IMR-90 (cell line): ENCODE results near the gene TIPARP. TPM values are rescaled to one million over a fixed set of nuclear protein-coding genes. Genes with fewer than 3 reads are reported as not detected.

Source experiments
- ATAC-seq: fragments of 200-7000 bp; cut with Tn5 transposase; 2 replicates; pipeline ENCODE4 v1.9.1; 2020; ENCODE audit warnings: low read depth, mild to moderate bottlenecking, moderate library complexity
- BruUV-seq: library from RNA; stranded (reverse); fragments of 400-500 nt; replicated peaks from 2 replicates; lab custom pipeline; 2021; lab: Mats Ljungman, UMichigan
- CTCF ChIA-PET: fragments of 300-600 bp; formaldehyde crosslinking; extraction: SDS; loops from one replicate; lab custom pipeline; 2021; ENCODE audit warnings: antibody characterized with exemption; lab: Yijun Ruan, JAX
- POLR2A ChIA-PET: fragments of 300-600 bp; sonication (Branson Sonifier 250); formaldehyde crosslinking; loops from one replicate; lab custom pipeline; 2022; ENCODE audit warnings: antibody characterized with exemption; ENCODE audit not compliant: unreplicated experiment; lab: Charles Lee
- DNase-seq: peaks from one replicate; pipeline ENCODE4 v3.0.0; 2013
- H2AFZ ChIP-seq: replicated peaks from 2 replicates; pipeline ENCODE3; 2013; ENCODE audit warnings: low read length, mild to moderate bottlenecking; ENCODE audit not compliant: poor library complexity
- H2AK5ac ChIP-seq: 2 replicates; pipeline ENCODE4 v1.6.1; 2013; ENCODE audit warnings: low read depth, low read length, inconsistent platforms
- H2AK9ac ChIP-seq: replicated peaks from 2 replicates; pipeline ENCODE3; 2013; ENCODE audit warnings: mild to moderate bottlenecking, low read depth, low read length, moderate library complexity; ENCODE audit not compliant: poor library complexity
- H2BK120ac ChIP-seq: 2 replicates; pipeline ENCODE4 v1.6.1; 2013; ENCODE audit warnings: low read depth, low read length, inconsistent platforms
- H2BK15ac ChIP-seq: 3 replicates; pipeline ENCODE4 v1.6.1; 2013; ENCODE audit warnings: low read depth, low read length, inconsistent platforms
- H2BK20ac ChIP-seq: 2 replicates; pipeline ENCODE4 v1.6.1; 2013; ENCODE audit warnings: low read depth, mild to moderate bottlenecking, inconsistent platforms, low read length, moderate library complexity
- H2BK5ac ChIP-seq: 2 replicates; pipeline ENCODE4 v1.6.1; 2013; ENCODE audit warnings: mild to moderate bottlenecking, low read depth, low read length, inconsistent platforms; ENCODE audit not compliant: poor library complexity, severe bottlenecking
- H3K14ac ChIP-seq: replicated peaks from 2 replicates; pipeline ENCODE4 v1.6.1; 2013; ENCODE audit warnings: low read depth, low read length, inconsistent platforms
- H3K18ac ChIP-seq: 2 replicates; pipeline ENCODE4 v1.6.1; 2013; ENCODE audit warnings: low read depth, low read length, control low read depth
- H3K23ac ChIP-seq: 2 replicates; pipeline ENCODE4 v1.6.1; 2013; ENCODE audit warnings: low read depth, low read length, inconsistent platforms
- H3K27ac ChIP-seq: 2 replicates; pipeline ENCODE4 v1.5.1; 2013; ENCODE audit warnings: mild to moderate bottlenecking, control low read depth, low read length; ENCODE audit not compliant: insufficient read depth
- H3K27me3 ChIP-seq: 2 replicates; pipeline ENCODE4 v1.6.1; 2013; ENCODE audit warnings: low read length; ENCODE audit not compliant: control insufficient read depth, insufficient read depth
- H3K36me3 ChIP-seq: 2 replicates; pipeline ENCODE4 v1.6.1; 2013; ENCODE audit warnings: low read length, mixed read lengths; ENCODE audit not compliant: control insufficient read depth, insufficient read depth
- H3K4ac ChIP-seq: 2 replicates; pipeline ENCODE4 v1.6.1; 2013; ENCODE audit warnings: low read depth, low read length, inconsistent platforms
- H3K4me1 ChIP-seq: 2 replicates; pipeline ENCODE4 v1.6.1; 2013; ENCODE audit warnings: low read length, mixed read lengths; ENCODE audit not compliant: control insufficient read depth, insufficient read depth
- H3K4me2 ChIP-seq: 2 replicates; pipeline ENCODE4 v1.6.1; 2013; ENCODE audit warnings: low read depth, mild to moderate bottlenecking, control low read depth, low read length, moderate library complexity
- H3K4me3 ChIP-seq: 2 replicates; pipeline ENCODE4 v1.5.1; 2013; ENCODE audit warnings: low read depth, mild to moderate bottlenecking, control low read depth, low read length, moderate library complexity; ENCODE audit not compliant: insufficient read depth
- H3K56ac ChIP-seq: 2 replicates; pipeline ENCODE4 v1.6.1; 2013; ENCODE audit warnings: low read length, inconsistent platforms; ENCODE audit not compliant: insufficient read depth; ENCODE audit errors: extremely low read depth
- H3K79me1 ChIP-seq, 2 experiments: 2 replicates each; pipeline ENCODE4 v1.6.1; 2013; ENCODE audit warnings: low read length in 2 of 2, inconsistent platforms in 1 of 2, low read depth in 1 of 2
- H3K9ac ChIP-seq: 2 replicates; pipeline ENCODE4 v1.6.1; 2013; ENCODE audit warnings: low read depth, low read length, control low read depth
- H3K9me1 ChIP-seq: 2 replicates; pipeline ENCODE4 v1.6.1; 2013; ENCODE audit warnings: low read length, inconsistent platforms; ENCODE audit not compliant: insufficient read depth
- H3K9me3 ChIP-seq: 2 replicates; pipeline ENCODE4 v1.6.1; 2013; ENCODE audit warnings: low read length; ENCODE audit not compliant: control insufficient read depth, insufficient read depth
- H4K20me1 ChIP-seq: 2 replicates; pipeline ENCODE4 v1.6.1; 2013; ENCODE audit warnings: low read length, inconsistent platforms; ENCODE audit not compliant: insufficient read depth
- H4K5ac ChIP-seq: 2 replicates; pipeline ENCODE4 v1.6.1; 2013; ENCODE audit warnings: mild to moderate bottlenecking, low read depth, low read length, control low read depth
- H4K8ac ChIP-seq, 2 experiments: 2 replicates each; pipeline ENCODE4 v1.6.1; 2013; ENCODE audit warnings: low read depth in 2 of 2, low read length in 2 of 2, control low read depth in 1 of 2, inconsistent platforms in 1 of 2
- H4K91ac ChIP-seq: 2 replicates; pipeline ENCODE4 v1.6.1; 2013; ENCODE audit warnings: low read depth, low read length, inconsistent platforms; ENCODE audit not compliant: insufficient read depth
- BHLHE40 ChIP-seq: fragments of 150-350 bp; IDR thresholded peaks from 2 replicates; pipeline ENCODE4 v1.6.1; 2016; ENCODE audit warnings: mild to moderate bottlenecking, low read depth, low read length
- CHD1 ChIP-seq: IDR thresholded peaks from 2 replicates; pipeline ENCODE4 v1.6.1; 2012; ENCODE audit warnings: low read depth, low read length, improper control_type of control experiment
- CTCF ChIP-seq: conservative IDR thresholded peaks from 2 replicates; pipeline ENCODE4 v1.5.1; 2012; ENCODE audit warnings: mild to moderate bottlenecking, low read depth, low read length, improper control_type of control experiment
- NFE2L2 ChIP-seq: fragments of 150-350 bp; IDR thresholded peaks from 2 replicates; pipeline ENCODE4 v1.6.1; 2016; ENCODE audit warnings: low read depth, mild to moderate bottlenecking, low read length
- POLR2A ChIP-seq: IDR thresholded peaks from 2 replicates; pipeline ENCODE4 v1.6.1; 2012; ENCODE audit warnings: mild to moderate bottlenecking, low read depth, low read length
- dilution Hi-C: fragments of 300-500 bp; cut with HindIII; formaldehyde crosslinking; loops from one replicate; pipeline ENCODE4 v1.14.3; 2018; ENCODE audit warnings: low sequenced_read_pairs; ENCODE audit not compliant: unreplicated experiment
- in situ Hi-C: fragments of 300-500 bp; cut with MboI; formaldehyde crosslinking; loops from 3 replicates; pipeline ENCODE4 v1.14.3; 2019; ENCODE audit warnings: low sequenced_read_pairs, inconsistent platforms, mixed read lengths
- intact Hi-C: fragments of 100-400 bp; cut with micrococcal nuclease; formaldehyde crosslinking; loops from 2 replicates; pipeline ENCODE4 v1.10.0; 2022
- polyA plus RNA-seq, 3 experiments: library from polyadenylated mRNA; depleted of rRNA; stranded (reverse); fragments of >200 nt; gene quantifications; 2 replicates each; pipeline ENCODE4 v1.2.3, GENCODE V29; 2012; ENCODE audit warnings: low replicate concordance in 1 of 3
- total RNA-seq: library from RNA; depleted of rRNA; stranded (reverse); fragments of >200 nt; gene quantifications from 2 replicates; pipeline ENCODE4 v1.2.3, GENCODE V29; 2012

The TIPARP gene
- total and polyA plus RNA-seq, 2 of the 4 experiments (the other 2 are of a cell fraction): 12.6 to 70.8 TPM

GRCh38 chr3:156659260-156659659 lies 15.1 kb upstream of the TIPARP start:
- no peaks in the 10 kb centered on the region for H4K20me1 ChIP-seq
- no peak overlapping the region for H3K4me3 ChIP-seq
- H3K79me1 ChIP-seq: no peaks in the 10 kb centered on the region
- no peak for ATAC-seq
- no peaks in the 10 kb centered on the region; the same call in 1 of the 2 replicates for H3K27me3 ChIP-seq
- ChIA-PET POLR2A (no interaction called here), CTCF (interaction anchor here (0.5 kb wide), 1 partner anchor 422 kb away, joined by 3 read pairs; no protein-coding TSS in a partner anchor)
- peaks cover under 1% of the 10 kb centered on the region; the same call in 1 of the 2 replicates for H3K4me1 ChIP-seq
- no peak overlapping the region for H2AK9ac ChIP-seq
- H2AFZ ChIP-seq: no peak overlapping the region
- 0 out of 2 replicates have a peak, but pooled peaks cover under 1% of the 10 kb centered on the region for H3K9me1 ChIP-seq
- no peak for TF ChIP-seq POLR2A
- no peak for TF ChIP-seq CHD1
- no peak for TF ChIP-seq BHLHE40
- no peak for TF ChIP-seq NFE2L2
- TF ChIP-seq CTCF: no peak
- no peak overlapping the region for H4K8ac ChIP-seq
- dilution Hi-C loops: no loop called here
- no peak overlapping the region for H3K18ac ChIP-seq
- no peaks in the 10 kb centered on the region for H3K36me3 ChIP-seq
- H3K9ac ChIP-seq: no peak overlapping the region
- no peak overlapping the region for H2BK20ac ChIP-seq
- no peak overlapping the region for H3K23ac ChIP-seq
- no peak overlapping the region for H3K27ac ChIP-seq
- H3K4ac ChIP-seq: no peak overlapping the region
- BruUV-seq: no TSS peak
- H4K5ac ChIP-seq: no peak overlapping the region
- H4K91ac ChIP-seq: no peak overlapping the region
- H2BK120ac ChIP-seq: no peak overlapping the region
- DNase-seq: no peak
- H3K4me2 ChIP-seq: no peak overlapping the region
- no peak overlapping the region for H2AK5ac ChIP-seq
- intact Hi-C loops: no loop called here
- H3K56ac ChIP-seq: no peak overlapping the region
- H3K9me3 ChIP-seq: no peaks in the 10 kb centered on the region
- H2BK5ac ChIP-seq: no peak overlapping the region
- in situ Hi-C loops: loop anchor here (25.0 kb wide), 1 partner anchor 497 kb away; no protein-coding TSS in a partner anchor
- no peak overlapping the region for H3K14ac ChIP-seq
- no peak overlapping the region for H2BK15ac ChIP-seq
